Retinal pigment epithelial cell (primary cell): ENCODE data around the gene HPCAL4.

Experiments used
- DNase-seq: peaks from one replicate; pipeline ENCODE4 v3.0.0-alpha.2; 2010; ENCODE audit warnings: low read depth
- H3K4me3 ChIP-seq: 2 replicates; pipeline ENCODE4 v1.5.1; 2011; ENCODE audit warnings: mild to moderate bottlenecking, low read length, control low read depth, moderate library complexity
- CTCF ChIP-seq: conservative IDR thresholded peaks from 2 replicates; pipeline ENCODE4 v1.5.1; 2011; ENCODE audit warnings: low read depth, low read length, control low read depth, inconsistent platforms

Gene HPCAL4

GRCh38 chr1:39701049-39701439 lies 9.8 kb upstream of the HPCAL4 start:
- H3K4me3 ChIP-seq: peak overlapping the region; percentile 35
- peak; percentile 51 for DNase-seq
- TF ChIP-seq CTCF: no peak

DNA sequence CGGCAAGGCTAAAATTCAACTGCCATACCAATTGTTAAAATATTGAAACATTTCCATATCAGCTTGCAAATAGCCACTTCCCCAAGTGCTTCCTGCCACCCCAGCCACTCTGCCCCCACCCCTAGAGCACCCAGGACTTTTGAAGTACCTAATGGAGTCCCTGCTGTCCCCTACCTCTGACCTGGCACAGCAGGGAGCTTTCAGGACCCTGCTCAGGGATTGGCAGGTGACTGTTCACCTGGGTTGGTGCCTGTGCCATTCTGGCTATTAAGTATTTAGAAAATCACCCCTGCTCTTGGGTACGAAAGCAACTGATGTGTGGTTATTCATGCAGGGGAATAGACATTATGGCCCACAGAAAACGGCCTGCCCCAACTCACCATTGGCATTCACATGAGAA lies 9.1 kb upstream of the HPCAL4 start:
- H3K4me3 ChIP-seq: no peak overlapping the region
- DNase-seq: no peak
- TF ChIP-seq CTCF: no peak

- DNase-seq: no peak
- no peak for TF ChIP-seq CTCF
- no peak overlapping the region for H3K4me3 ChIP-seq
Measured at GRCh38 chr1:39699419-39699818, 8.2 kb upstream of the HPCAL4 start.

DNA sequence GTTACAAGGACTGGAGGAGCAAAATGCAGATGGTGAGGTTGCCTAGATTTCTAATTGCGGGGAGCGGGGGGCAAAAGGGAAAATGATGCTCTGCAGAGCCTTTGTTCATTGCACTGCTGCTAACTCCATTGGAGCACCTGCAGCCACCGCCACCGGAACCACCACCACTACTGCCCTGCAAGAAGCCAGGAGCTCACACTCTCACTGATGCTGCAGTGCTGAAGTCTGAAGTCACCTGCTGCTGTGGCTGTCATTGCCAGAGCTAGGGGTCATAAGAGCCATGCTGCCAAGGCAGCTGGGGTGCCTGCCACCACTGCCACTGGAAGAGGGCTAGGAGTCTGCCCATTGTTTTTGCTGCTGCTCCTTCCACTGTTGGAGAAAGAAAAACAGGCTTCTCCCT lies 7.3 kb upstream of the HPCAL4 start:
- TF ChIP-seq CTCF: no peak
- H3K4me3 ChIP-seq: no peak overlapping the region
- DNase-seq: no peak

DNA sequence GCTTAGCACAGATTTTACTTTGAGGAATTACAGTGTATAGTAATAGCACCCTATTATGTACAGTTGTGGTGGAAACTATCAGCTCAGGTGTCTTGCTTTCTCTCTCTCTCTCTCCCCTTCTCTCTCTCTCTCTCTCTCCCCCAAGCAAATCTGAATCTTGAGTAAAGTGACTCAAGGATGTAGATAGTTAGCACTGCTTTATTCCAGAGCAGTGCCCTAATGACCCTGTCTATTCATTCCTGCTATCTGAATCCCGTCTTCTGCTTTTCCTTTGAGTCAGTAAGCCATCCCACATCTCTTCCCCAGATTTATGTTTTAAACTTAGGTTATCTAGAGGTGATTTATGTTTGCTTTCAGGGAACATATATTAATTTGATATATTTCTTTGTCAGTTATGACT lies 5.2 kb upstream of the HPCAL4 start:
- no peak for DNase-seq
- no peak overlapping the region for H3K4me3 ChIP-seq
- TF ChIP-seq CTCF: no peak

DNA sequence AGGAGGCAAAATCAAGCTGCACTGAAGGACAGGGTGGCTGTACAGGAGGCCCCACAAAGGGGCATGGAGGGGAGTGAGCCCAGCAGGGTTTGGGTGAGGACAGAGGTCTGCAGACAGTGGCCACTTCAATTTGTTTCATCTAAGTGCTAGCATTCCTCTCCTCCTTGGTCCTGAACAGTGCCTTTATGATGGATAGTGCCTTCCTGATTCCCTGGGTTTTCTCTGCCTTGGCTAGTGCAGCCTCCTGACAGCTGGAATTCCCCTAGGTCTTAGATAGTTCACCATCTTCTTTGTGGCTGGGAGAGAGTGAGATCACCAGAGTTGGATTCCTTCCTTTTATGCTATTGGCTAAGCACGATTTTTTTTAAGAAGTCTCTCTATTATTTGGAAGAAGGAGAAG lies 3.8 kb upstream of the HPCAL4 start:
- DNase-seq: no peak
- H3K4me3 ChIP-seq: no peak overlapping the region
- TF ChIP-seq CTCF: no peak

DNA sequence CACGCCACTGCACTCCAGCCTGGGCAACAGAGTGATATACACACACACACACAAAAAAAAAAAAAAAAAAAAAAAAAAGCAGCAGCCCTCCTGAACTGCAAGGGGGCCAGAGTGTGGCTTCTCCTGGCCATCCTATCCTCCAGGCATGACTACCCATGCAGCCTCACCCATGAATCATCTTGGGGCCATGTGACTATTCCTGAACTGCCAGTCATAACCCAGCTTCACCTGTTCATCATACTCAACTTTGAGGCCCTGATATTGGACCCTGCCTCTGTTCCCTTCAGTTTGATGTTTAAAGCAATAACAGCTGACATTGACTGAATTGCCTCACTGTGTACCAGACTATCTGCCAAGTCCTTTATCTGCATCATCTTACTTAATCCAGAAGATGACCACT lies 2.8 kb upstream of the HPCAL4 start:
- TF ChIP-seq CTCF: no peak
- no peak for DNase-seq
- no peak overlapping the region for H3K4me3 ChIP-seq
